GM23248 (cell line): ENCODE results near the gene RBM38. TPM values are rescaled to one million over a fixed set of nuclear protein-coding genes. Genes with fewer than 3 reads are reported as not detected.

ENCODE experiments used
- DNase-seq: peaks from one replicate; pipeline ENCODE4 v3.0.0-alpha.2; 2015
- H2AFZ ChIP-seq: fragments of 200-600 bp; sonication (generic); 2 replicates; pipeline ENCODE4 v1.6.1; 2016; ENCODE audit warnings: antibody characterized with exemption
- H3F3A ChIP-seq: fragments of 200-600 bp; sonication (generic); 2 replicates; pipeline ENCODE4 v1.6.1; 2016; ENCODE audit warnings: mild to moderate bottlenecking, antibody characterized with exemption, mixed run types; ENCODE audit not compliant: insufficient read depth
- H3K27ac ChIP-seq: fragments of 200-600 bp; sonication (generic); 2 replicates; pipeline ENCODE4 v1.5.1; 2016; ENCODE audit warnings: mild to moderate bottlenecking
- H3K27me3 ChIP-seq: fragments of 200-600 bp; sonication (generic); replicated peaks from 2 replicates; pipeline ENCODE4 v1.6.1; 2016; ENCODE audit warnings: mild to moderate bottlenecking; ENCODE audit not compliant: insufficient read depth
- H3K36me3 ChIP-seq: fragments of 200-600 bp; sonication (generic); 2 replicates; pipeline ENCODE4 v1.6.1; 2016; ENCODE audit warnings: low read depth, mild to moderate bottlenecking
- H3K4me1 ChIP-seq: fragments of 200-600 bp; sonication (generic); 2 replicates; pipeline ENCODE4 v1.6.1; 2016; ENCODE audit warnings: mild to moderate bottlenecking; ENCODE audit not compliant: insufficient read depth
- H3K4me2 ChIP-seq: fragments of 200-600 bp; sonication (generic); one replicate; pipeline ENCODE4 v1.6.1; 2016; ENCODE audit warnings: mild to moderate bottlenecking; ENCODE audit not compliant: unreplicated experiment
- H3K4me3 ChIP-seq: fragments of 200-600 bp; sonication (generic); 2 replicates; pipeline ENCODE4 v1.5.1; 2016; ENCODE audit warnings: mild to moderate bottlenecking
- H3K79me2 ChIP-seq: fragments of 200-600 bp; sonication (generic); 2 replicates; pipeline ENCODE4 v1.6.1; 2016; ENCODE audit warnings: mild to moderate bottlenecking; ENCODE audit not compliant: insufficient read depth
- H3K9ac ChIP-seq: fragments of 200-600 bp; sonication (generic); 2 replicates; pipeline ENCODE4 v1.6.1; 2016; ENCODE audit warnings: mild to moderate bottlenecking
- H3K9me2 ChIP-seq: fragments of 200-600 bp; sonication (generic); 2 replicates; pipeline ENCODE4 v1.6.1; 2016; ENCODE audit warnings: mixed run types, mild to moderate bottlenecking, moderate library complexity; ENCODE audit not compliant: insufficient read depth
- H3K9me3 ChIP-seq: fragments of 200-600 bp; sonication (generic); one replicate; pipeline ENCODE4 v1.6.1; 2017; ENCODE audit warnings: low read depth
- H4K20me1 ChIP-seq: fragments of 200-600 bp; sonication (generic); 2 replicates; pipeline ENCODE4 v1.6.0; 2016; ENCODE audit not compliant: insufficient read depth
- EZH2 ChIP-seq: fragments of 200-600 bp; sonication (generic); IDR thresholded peaks from 2 replicates; pipeline ENCODE4 v1.6.1; 2018; ENCODE audit warnings: antibody characterized with exemption, mild to moderate bottlenecking; ENCODE audit not compliant: insufficient read depth, poor library complexity, severe bottlenecking
- EZH2phosphoT487 ChIP-seq: fragments of 200-600 bp; sonication (generic); IDR thresholded peaks from 2 replicates; pipeline ENCODE4 v1.6.1; 2018; ENCODE audit warnings: antibody characterized with exemption, moderate library complexity, mild to moderate bottlenecking, low read depth; ENCODE audit not compliant: insufficient read depth
- WGBS, 2 experiments: methylation state at CpG; one replicate each; pipeline ENCODE4 v1.1.6; 2015 to 2017; ENCODE audit warnings: low lambda C conversion rate in 2 of 2, low coverage in 1 of 2; ENCODE audit errors: missing lambda C conversion rate in 2 of 2; 5-methylcytosine and 5-hydroxymethylcytosine counted together
- in situ Hi-C: fragments of 300-500 bp; cut with MboI; formaldehyde crosslinking; loops from 2 replicates; pipeline ENCODE4 v1.15.0; 2020
- polyA plus RNA-seq: library from polyadenylated mRNA; unstranded; fragments of >200 nt; fragmentation: Nextera tagmentation; extraction: Ambion mirVana; gene quantifications from 2 replicates; pipeline ENCODE4 v1.2.1, GENCODE V29; 2016
- total RNA-seq: library from RNA; depleted of rRNA; stranded (reverse); fragments of >200 nt; shearing (Covaris generic); gene quantifications from 2 replicates; pipeline ENCODE4 v1.2.3, GENCODE V29; 2014

Gene RBM38
- total and polyA plus RNA-seq, 2 experiments from 2014 or later, result 1.3 to 8.1 TPM

DNA sequence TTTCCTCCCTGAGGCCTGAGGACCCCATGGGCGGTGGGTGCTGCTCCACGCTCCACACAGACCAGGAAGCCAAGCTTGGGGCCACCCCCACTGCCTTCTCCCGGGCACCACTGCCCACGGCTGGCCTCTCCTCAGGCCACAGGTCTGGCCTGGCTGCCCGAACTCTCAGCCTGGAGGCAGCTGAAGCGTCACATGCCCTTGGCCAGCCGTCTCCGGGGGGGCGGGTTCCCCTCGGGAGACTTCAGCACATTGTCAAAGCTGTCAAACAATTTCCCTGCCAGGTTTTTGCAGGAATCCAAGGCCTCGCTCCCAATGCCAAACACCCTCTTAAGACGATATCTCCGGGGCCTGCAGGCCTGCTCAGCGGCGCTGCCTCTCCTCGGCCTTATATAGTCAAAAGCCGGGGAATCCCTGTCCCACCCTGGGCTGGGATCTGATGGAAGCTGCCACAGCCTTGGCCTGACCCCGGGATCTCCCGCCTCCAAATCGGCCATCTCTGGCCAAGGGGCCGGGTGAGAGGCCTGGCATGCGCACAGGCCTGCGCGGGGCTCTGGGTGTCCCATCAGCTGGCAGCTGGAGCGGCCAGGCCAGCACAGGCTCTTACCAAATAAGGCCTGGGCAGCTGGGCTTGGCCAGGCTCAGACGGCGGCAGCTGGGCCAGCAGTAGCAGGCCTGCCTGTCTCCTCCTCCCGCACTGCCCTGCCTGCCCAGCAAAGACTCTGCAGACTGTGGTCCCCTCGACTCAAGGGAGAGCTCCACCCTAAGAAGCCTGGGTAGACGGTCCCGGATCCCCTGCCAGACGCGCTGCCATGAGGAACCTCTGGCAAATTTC lies 49.7 kb downstream of the RBM38 start:
- Histone ChIP-seq H3K36me3 (no peaks in the 10 kb centered on the region), H4K20me1 (no peaks in the 10 kb centered on the region), H3K4me2 (no peak overlapping the region), H2AFZ (peak overlapping the region; percentile 69), H3F3A (no peaks in the 10 kb centered on the region), H3K4me3 (no peak overlapping the region), H3K4me1 (peaks cover 7% of the 10 kb centered on the region), H3K27me3 (peaks cover 4% of the 10 kb centered on the region; the same call in 1 of the 2 replicates), H3K9me3 (no peaks in the 10 kb centered on the region), H3K9me2 (no peaks in the 10 kb centered on the region), H3K79me2 (no peaks in the 10 kb centered on the region), H3K9ac (peak overlapping the region; percentile 42; the same call in 1 of the 2 replicates), H3K27ac (no peak overlapping the region)
- no peak for TF ChIP-seq EZH2
- TF ChIP-seq EZH2phosphoT487, result no peak
- in situ Hi-C loops, result no loop called here
- peak; percentile 71 for DNase-seq
- WGBS, 2 experiments, result 32% methylated on average over 33 of the region's 33 CpGs

DNA sequence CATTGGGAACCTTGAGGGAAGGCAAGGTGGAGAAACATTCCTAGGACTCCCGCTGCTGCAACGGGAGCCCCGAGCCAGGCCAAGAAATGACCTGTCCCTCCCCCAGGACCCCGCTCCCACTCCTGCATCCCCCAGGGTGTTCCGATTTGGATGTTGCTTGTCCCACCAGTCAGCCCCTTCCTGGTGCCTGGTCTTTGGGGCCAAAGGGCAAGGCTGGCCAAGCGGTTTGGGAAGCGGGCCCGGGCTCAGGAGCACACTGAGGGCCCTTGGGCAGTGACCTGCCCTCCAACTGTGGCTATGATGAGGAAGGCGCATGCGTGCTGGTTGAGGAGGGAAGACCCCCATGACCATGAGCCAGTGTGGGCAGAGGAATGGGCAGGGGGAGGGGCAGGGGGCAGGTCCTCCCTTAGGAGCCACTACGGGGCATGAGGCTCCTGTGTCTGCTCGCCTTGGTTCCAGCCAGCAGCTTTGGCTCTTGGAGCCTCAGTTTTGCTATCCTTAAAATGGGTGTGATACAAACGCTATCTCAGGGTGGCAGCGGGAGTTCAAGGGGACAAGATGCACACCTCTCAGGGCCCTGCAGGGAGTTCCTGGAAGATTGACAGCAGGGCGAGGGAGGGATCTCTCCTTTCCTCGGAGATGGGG lies 50.4 kb downstream of the RBM38 start:
- no peaks in the 10 kb centered on the region for H3K79me2 ChIP-seq
- in situ Hi-C loops, result no loop called here
- no peaks in the 10 kb centered on the region for H3K9me2 ChIP-seq
- H3K9ac ChIP-seq, result 0 out of 2 replicates have a peak overlapping the region, but pooled peaks have one; percentile 42
- peaks cover 7% of the 10 kb centered on the region for H3K4me1 ChIP-seq
- DNase-seq, result no peak
- H3F3A ChIP-seq, result no peaks in the 10 kb centered on the region
- H2AFZ ChIP-seq, result peak overlapping the region; percentile 69
- no peak overlapping the region for H3K27ac ChIP-seq
- 88 to 89% methylated on average over 15 to 16 of the region's 16 CpGs for WGBS, 2 experiments
- H3K36me3 ChIP-seq, result no peaks in the 10 kb centered on the region
- H4K20me1 ChIP-seq, result no peaks in the 10 kb centered on the region
- no peaks in the 10 kb centered on the region for H3K9me3 ChIP-seq
- no peak overlapping the region for H3K4me2 ChIP-seq
- H3K27me3 ChIP-seq, result no peaks in the 10 kb centered on the region
- TF ChIP-seq EZH2, result no peak
- no peak for TF ChIP-seq EZH2phosphoT487
- H3K4me3 ChIP-seq, result no peak overlapping the region

DNA sequence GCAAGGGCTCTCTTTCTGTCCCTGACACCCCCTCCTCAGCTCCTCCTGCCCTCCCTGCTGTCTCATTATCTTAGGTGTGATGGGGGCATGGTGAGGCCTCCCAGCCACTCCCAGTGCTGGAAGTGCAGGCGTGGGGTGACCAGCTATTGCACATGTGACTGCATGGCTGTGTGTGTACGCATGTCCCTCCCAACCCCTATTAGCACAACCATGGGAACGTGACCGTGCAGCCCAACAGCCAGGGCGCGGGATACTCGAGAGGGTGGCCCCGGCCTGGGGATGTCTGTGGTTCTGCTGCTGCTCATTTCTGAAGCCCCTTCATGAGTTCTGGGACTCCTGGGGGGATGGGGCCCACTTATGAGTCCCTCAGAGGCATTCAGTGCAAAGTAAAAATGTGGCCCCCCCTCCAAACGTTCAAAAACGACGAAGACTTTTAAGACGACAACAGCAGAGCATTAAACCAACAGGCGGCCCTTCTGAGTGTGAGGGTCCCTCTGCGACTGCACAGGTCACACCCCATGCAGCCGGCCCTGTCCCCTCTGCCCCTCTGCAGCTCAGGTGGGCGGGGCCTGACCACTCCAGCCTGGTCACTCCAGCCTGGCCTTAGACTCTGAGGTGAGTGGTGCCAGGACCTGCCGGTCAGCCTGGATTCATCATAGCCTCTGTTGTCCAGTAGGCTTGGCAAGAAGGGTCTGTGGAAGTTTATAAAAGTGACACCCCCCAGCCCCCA lies 51.1 kb downstream of the RBM38 start:
- Histone ChIP-seq H4K20me1 (no peaks in the 10 kb centered on the region), H3K27me3 (no peaks in the 10 kb centered on the region), H3K27ac (no peak overlapping the region), H3K36me3 (no peaks in the 10 kb centered on the region), H2AFZ (no peak overlapping the region), H3K4me3 (no peak overlapping the region), H3K9me2 (no peaks in the 10 kb centered on the region), H3K4me1 (peaks cover 7% of the 10 kb centered on the region), H3K79me2 (no peaks in the 10 kb centered on the region), H3K9me3 (no peaks in the 10 kb centered on the region), H3K4me2 (no peak overlapping the region), H3F3A (no peaks in the 10 kb centered on the region), H3K9ac (no peak overlapping the region)
- in situ Hi-C loops, result no loop called here
- 73 to 75% methylated on average over 17 of the region's 17 CpGs for WGBS, 2 experiments
- TF ChIP-seq EZH2, result no peak
- no peak for TF ChIP-seq EZH2phosphoT487
- no peak for DNase-seq

DNA sequence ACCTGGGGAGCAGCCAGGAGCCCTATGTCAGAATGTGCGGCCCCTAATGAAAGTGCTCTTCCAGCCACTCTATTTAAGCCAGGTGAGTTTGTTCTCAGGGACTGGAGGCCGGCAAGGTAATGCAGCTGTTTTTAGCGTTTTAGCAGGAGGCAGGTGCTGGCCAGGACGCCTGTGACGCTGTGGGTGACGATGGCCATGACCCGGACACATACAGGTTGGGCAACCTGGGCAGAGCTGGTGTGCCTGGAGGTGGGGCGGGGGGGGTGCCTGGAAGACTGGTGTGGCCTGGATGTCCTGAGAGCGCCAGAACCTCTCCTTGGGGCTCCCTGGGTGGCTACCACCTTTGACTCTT lies 51.7 kb downstream of the RBM38 start:
- Histone ChIP-seq H3K4me1 (peaks cover 7% of the 10 kb centered on the region), H3K79me2 (no peaks in the 10 kb centered on the region), H3F3A (no peaks in the 10 kb centered on the region), H3K36me3 (no peaks in the 10 kb centered on the region), H3K9ac (no peak overlapping the region), H3K27me3 (no peaks in the 10 kb centered on the region), H3K4me3 (no peak overlapping the region), H3K4me2 (no peak overlapping the region), H3K9me3 (no peaks in the 10 kb centered on the region), H2AFZ (no peak overlapping the region), H4K20me1 (no peaks in the 10 kb centered on the region), H3K27ac (no peak overlapping the region), H3K9me2 (no peaks in the 10 kb centered on the region)
- in situ Hi-C loops, result no loop called here
- WGBS, 2 experiments, result 88 to 89% methylated on average over 9 of the region's 9 CpGs
- no peak for DNase-seq
- TF ChIP-seq EZH2, result no peak
